A204.1 (cell line): ENCODE data around the gene NCOA7.

ENCODE experiments used
- FAIRE-seq: peaks from 2 replicates; lab custom pipeline; 2012; peaks lifted over from hg19 to GRCh38; lab: Jason Lieb, UNC

The NCOA7 gene, protein sequence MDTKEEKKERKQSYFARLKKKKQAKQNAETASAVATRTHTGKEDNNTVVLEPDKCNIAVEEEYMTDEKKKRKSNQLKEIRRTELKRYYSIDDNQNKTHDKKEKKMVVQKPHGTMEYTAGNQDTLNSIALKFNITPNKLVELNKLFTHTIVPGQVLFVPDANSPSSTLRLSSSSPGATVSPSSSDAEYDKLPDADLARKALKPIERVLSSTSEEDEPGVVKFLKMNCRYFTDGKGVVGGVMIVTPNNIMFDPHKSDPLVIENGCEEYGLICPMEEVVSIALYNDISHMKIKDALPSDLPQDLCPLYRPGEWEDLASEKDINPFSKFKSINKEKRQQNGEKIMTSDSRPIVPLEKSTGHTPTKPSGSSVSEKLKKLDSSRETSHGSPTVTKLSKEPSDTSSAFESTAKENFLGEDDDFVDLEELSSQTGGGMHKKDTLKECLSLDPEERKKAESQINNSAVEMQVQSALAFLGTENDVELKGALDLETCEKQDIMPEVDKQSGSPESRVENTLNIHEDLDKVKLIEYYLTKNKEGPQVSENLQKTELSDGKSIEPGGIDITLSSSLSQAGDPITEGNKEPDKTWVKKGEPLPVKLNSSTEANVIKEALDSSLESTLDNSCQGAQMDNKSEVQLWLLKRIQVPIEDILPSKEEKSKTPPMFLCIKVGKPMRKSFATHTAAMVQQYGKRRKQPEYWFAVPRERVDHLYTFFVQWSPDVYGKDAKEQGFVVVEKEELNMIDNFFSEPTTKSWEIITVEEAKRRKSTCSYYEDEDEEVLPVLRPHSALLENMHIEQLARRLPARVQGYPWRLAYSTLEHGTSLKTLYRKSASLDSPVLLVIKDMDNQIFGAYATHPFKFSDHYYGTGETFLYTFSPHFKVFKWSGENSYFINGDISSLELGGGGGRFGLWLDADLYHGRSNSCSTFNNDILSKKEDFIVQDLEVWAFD

DNA sequence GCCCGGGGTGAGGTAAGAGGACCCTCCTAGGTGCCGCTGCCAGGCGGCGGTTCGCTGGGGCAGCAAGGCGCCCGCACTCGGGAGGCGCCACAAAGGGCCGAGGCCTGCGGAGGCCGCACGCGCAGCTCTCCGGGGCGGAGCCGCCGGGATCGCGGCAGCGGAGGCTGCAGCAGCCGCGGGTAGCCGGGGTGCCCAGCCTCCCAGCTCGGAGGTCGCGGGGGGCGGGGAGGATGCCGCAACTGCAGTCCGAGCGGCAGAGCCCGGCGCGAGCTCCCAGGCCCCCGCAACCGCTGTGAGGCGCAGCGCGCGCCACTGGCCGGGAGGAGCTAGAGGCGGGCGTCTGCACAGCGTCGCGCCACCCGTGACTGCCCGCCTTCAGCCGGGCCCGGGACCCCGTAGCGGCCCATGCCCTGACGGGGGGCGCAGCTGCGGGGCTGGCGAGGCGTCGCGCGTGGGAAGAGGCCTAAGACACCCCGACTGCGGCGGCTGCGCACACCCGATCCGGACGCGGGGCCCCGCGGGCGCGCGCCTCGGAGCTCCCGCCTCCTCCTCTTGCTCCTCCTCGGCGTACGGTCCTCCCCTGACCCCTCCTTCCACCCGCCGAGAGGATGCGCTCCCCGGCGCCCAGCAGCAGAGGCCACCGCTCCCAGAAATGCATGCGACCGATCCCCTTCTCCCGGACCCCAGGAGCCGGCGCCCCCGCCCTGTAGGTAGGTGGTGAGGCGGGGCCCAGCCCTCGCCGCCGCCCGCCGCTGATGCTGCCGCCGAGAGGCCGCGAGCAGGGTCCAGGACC lies at the start of gene NCOA7:
TSS of gene NCOA7 (plus strand) at position 603 of the 793 bp plus-strand sequence. CDS start 24,395 bp downstream, outside the sequence.
- FAIRE-seq, result no peak

- FAIRE-seq, result no peak
These were observed 49.4 kb upstream of the NCOA7 start for GRCh38 chr6:125741336-125741735.

DNA sequence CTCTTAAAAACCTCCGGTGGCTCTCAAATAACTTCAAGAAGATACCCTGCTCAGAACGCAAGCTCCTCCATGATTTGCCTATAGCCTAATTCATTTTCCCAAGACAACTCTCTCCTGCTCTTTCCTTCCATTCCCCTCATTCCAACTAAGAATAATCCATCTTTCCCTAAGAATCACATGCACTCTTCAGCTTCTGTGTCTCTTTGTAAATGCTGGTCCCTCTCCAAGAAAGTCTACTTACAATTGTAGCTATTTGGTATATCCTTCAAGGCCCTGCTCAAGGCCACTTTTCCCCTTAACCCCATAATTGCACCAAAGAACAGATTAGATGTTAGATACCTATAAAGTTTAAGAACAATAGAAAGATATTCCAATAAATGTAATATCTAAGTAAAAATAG lies 48.7 kb upstream of the NCOA7 start:
- no peak for FAIRE-seq

- FAIRE-seq, result no peak
These were observed 48.2 kb upstream of the NCOA7 start for GRCh38 chr6:125742464-125743120.

GRCh38 chr6:125743604-125744003 lies 47.2 kb upstream of the NCOA7 start:
- no peak for FAIRE-seq

GRCh38 chr6:125745281-125746018 lies 45.3 kb upstream of the NCOA7 start:
- no peak for FAIRE-seq

DNA sequence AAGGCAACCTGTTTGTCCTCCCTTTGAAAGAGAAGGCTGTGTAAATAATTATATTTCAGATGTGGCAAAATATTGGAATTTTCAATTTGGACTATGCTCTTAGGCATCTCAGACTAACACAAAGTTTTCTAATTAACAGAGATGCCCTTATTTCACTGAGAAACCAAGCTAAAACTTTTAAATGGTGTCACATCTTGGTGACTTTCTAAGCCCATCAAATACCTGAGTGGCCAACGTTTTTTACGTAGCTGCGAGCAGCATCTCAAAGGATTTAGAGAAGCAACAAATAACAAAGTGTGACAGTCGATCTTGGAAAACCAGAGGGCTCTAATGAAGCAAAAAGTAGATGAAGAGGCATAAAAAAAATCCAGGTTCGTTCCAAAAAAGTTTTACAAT lies 44.7 kb upstream of the NCOA7 start:
- no peak for FAIRE-seq

- FAIRE-seq, result no peak
These were observed 43.8 kb upstream of the NCOA7 start for GRCh38 chr6:125746731-125747588.

- no peak for FAIRE-seq
These were observed 43.0 kb upstream of the NCOA7 start for GRCh38 chr6:125747589-125748405.

GRCh38 chr6:125748406-125749172 lies 42.2 kb upstream of the NCOA7 start:
- FAIRE-seq, result no peak

DNA sequence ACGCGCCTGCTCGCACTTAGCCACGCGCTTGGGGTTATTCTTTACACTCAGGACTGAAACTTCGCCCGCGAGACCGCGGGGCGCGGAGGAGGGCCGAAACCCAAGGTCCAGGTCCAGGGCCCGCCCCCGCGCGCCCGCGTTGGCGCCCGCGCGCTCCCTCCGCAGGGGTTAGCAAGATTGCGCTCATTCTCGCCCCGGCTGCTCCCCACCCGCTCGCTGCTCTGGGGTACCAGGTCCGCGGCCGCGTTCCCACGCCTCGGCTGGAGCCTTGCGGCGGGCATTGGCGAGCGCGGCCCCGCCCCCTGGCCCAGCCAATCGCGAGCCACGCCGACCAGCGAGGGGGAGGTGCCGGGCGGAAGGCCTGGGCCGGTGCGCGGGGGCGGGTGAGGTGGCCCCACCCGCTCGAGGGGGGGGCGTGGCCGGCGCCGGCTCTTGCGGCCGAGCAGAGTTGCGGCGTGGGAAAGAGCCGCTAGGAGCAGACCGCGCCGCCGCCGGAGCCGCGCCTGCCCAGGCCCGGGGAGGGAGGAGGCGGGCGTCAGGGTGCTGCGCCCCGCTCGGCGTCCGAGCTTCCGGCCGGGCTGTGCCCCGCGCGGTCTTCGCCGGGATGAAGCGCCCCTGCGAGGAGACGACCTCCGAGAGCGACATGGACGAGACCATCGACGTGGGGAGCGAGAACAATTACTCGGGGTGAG lies 41.4 kb upstream of the NCOA7 start, which contains the start of gene HEY2:
TSS of gene HEY2 (plus strand) at position 460 of the 692 bp plus-strand sequence. CDS start at position 605, 145 bp downstream.
- FAIRE-seq, result no peak

GRCh38 chr6:125749865-125750691 lies 40.7 kb upstream of the NCOA7 start:
- FAIRE-seq, result no peak

GRCh38 chr6:125750692-125751333 lies 39.9 kb upstream of the NCOA7 start:
- no peak for FAIRE-seq

DNA sequence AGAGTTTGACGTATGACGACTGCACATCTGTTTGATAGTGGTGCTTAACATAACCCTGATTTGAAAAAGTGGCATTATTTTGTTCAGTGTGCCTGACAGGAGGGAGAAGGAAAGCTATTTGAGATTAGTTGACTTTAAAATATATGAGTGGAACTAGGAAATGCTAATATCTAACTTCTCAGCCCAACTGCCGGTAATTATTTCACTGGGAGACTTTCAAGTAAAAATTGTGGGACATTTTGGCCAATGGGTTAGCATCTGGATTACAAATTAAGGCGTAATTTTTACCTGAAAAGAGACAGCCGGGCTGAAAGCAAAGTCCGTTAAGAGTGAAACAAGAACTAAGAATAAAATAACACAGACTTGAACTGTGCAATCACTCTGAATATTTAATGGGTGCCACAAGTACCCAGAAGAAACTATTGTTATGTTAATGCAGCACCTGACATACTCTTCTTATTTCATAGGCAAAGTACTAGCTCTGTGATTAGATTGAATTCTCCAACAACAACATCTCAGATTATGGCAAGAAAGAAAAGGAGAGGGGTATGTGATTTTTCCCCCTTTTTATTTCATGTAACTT lies 39.3 kb upstream of the NCOA7 start:
- no peak for FAIRE-seq

GRCh38 chr6:125752773-125753172 lies 38.0 kb upstream of the NCOA7 start:
- FAIRE-seq, result no peak
